Choroid plexus epithelial cell (primary cell): ENCODE measurements around the gene WTIP.
"Not testable (repeated sequence)": the region's sequence is repeated elsewhere in the genome, so short reads cannot be mapped to it uniquely, and the experiment has no call there.

Source experiments
- DNase-seq: peaks from one replicate; pipeline ENCODE4 v3.0.0-alpha.2; 2010; ENCODE audit warnings: low read depth
- H3K4me3 ChIP-seq: 2 replicates; pipeline ENCODE4 v1.5.1; 2011; ENCODE audit warnings: low read depth, mild to moderate bottlenecking, control low read depth, low read length, moderate library complexity
- CTCF ChIP-seq: conservative IDR thresholded peaks from 2 replicates; pipeline ENCODE4 v1.5.1; 2011; ENCODE audit warnings: low read depth, mild to moderate bottlenecking, control low read depth, inconsistent platforms, low read length, moderate library complexity

WTIP gene

GRCh38 chr19:34474233-34474989 lies 7.1 kb upstream of the WTIP start:
- no peak overlapping the region for H3K4me3 ChIP-seq
- no peak for TF ChIP-seq CTCF
- DNase-seq: no peak

- no peak overlapping the region for H3K4me3 ChIP-seq
- peak; percentile 88 for DNase-seq
- TF ChIP-seq CTCF: no peak
Observed at GRCh38 chr19:34475026-34475974, 6.3 kb upstream of the WTIP start.

- TF ChIP-seq CTCF: no peak
- H3K4me3 ChIP-seq: no peak overlapping the region
- DNase-seq: no peak
Observed at GRCh38 chr19:34475975-34476594, 5.5 kb upstream of the WTIP start.

GRCh38 chr19:34478496-34478895 lies 3.1 kb upstream of the WTIP start:
- not testable (repeated sequence) for DNase-seq, H3K4me3 ChIP-seq

- no peak for DNase-seq
- no peak overlapping the region for H3K4me3 ChIP-seq
- TF ChIP-seq CTCF: no peak
Observed at GRCh38 chr19:34479396-34479795, 2.2 kb upstream of the WTIP start.

- no peak for TF ChIP-seq CTCF
- no peak for DNase-seq
- peak overlapping the region; percentile 70 for H3K4me3 ChIP-seq
Observed at GRCh38 chr19:34480491-34480890, 1.1 kb upstream of the WTIP start.

- DNase-seq: peak; percentile 70
- no peak for TF ChIP-seq CTCF
- peak overlapping the region; percentile 70 for H3K4me3 ChIP-seq
Observed at GRCh38 chr19:34481861-34482379, 362 bp downstream of the WTIP start.
